H1 (cell line): Measurements from ENCODE around the gene ETV4. TPM values are rescaled to one million over a fixed set of nuclear protein-coding genes. Genes with fewer than 3 reads are reported as not detected.

ENCODE experiments used
- CTCF ChIA-PET: fragments of 300-600 bp; sonication (Branson Sonifier 250); formaldehyde crosslinking; loops from one replicate; lab custom pipeline; 2021; ENCODE audit not compliant: partially characterized antibody; lab: Charles Lee
- POLR2A ChIA-PET: fragments of 300-600 bp; sonication (Branson Sonifier 250); formaldehyde crosslinking; loops from one replicate; lab custom pipeline; 2021; ENCODE audit warnings: inconsistent platforms; ENCODE audit not compliant: partially characterized antibody; lab: Charles Lee
- DNase-seq, 2 experiments: peaks; one replicate each; pipeline versions ENCODE4 v3.0.0 to v3.0.0-alpha.2; 2010 to 2022; ENCODE audit warnings: low spot score in 2 of 2, low read depth in 1 of 2, mixed read lengths in 1 of 2
- FAIRE-seq: peaks from 2 replicates; lab custom pipeline; 2011; peaks lifted over from hg19 to GRCh38; lab: Jason Lieb, UNC
- H2AFZ ChIP-seq: 2 replicates; pipeline ENCODE4 v1.8.1; 2012; ENCODE audit warnings: low read length, inconsistent platforms
- H2AK5ac ChIP-seq: 2 replicates; pipeline ENCODE4 v1.6.1; 2013; ENCODE audit warnings: low read depth, low read length
- H2BK120ac ChIP-seq: replicated peaks from 2 replicates; pipeline ENCODE3; 2013; ENCODE audit warnings: low read depth, low read length, inconsistent platforms
- H2BK12ac ChIP-seq: 2 replicates; pipeline ENCODE4 v1.6.1; 2013; ENCODE audit warnings: low read depth, low read length
- H2BK15ac ChIP-seq: 2 replicates; pipeline ENCODE4 v1.6.1; 2013; ENCODE audit warnings: low read length
- H2BK20ac ChIP-seq: 2 replicates; pipeline ENCODE4 v1.6.1; 2013; ENCODE audit warnings: low read length
- H2BK5ac ChIP-seq: 2 replicates; pipeline ENCODE4 v1.6.1; 2013; ENCODE audit warnings: low read depth, low read length
- H3K14ac ChIP-seq: 2 replicates; pipeline ENCODE4 v1.6.1; 2013; ENCODE audit warnings: inconsistent platforms; ENCODE audit not compliant: insufficient read length
- H3K18ac ChIP-seq: 2 replicates; pipeline ENCODE4 v1.6.1; 2013; ENCODE audit warnings: low read length; ENCODE audit errors: extremely low read depth
- H3K23ac ChIP-seq: 2 replicates; pipeline ENCODE4 v1.6.1; 2013; ENCODE audit warnings: inconsistent platforms; ENCODE audit not compliant: insufficient read length
- H3K23me2 ChIP-seq: 2 replicates; pipeline ENCODE4 v1.6.1; 2013; ENCODE audit warnings: low read depth, low read length
- H3K27ac ChIP-seq: 2 replicates; pipeline ENCODE4 v1.6.1; 2011; ENCODE audit warnings: low read depth, low read length, inconsistent platforms
- H3K27me3 ChIP-seq, 4 experiments: replicated peaks in 1 of 4; 1 replicate in 1 of 4; 2 replicates in 3 of 4; pipeline versions ENCODE4 v1.6.1 to v1.8.1; 2011 to 2013; ENCODE audit warnings: low read length in 3 of 4, mild to moderate bottlenecking in 3 of 4, inconsistent platforms in 2 of 4, mixed read lengths in 2 of 4, moderate library complexity in 1 of 4; ENCODE audit not compliant: control insufficient read depth in 3 of 4, insufficient read depth in 3 of 4; ENCODE audit errors: extremely low read depth in 1 of 4
- H3K36me3 ChIP-seq, 4 experiments: 2 replicates each; pipeline versions ENCODE4 v1.6.1 to v1.8.1; 2011 to 2013; ENCODE audit warnings: mild to moderate bottlenecking in 4 of 4, low read length in 3 of 4, moderate library complexity in 2 of 4, control low read depth in 1 of 4, inconsistent platforms in 1 of 4; ENCODE audit not compliant: insufficient read depth in 4 of 4, control insufficient read depth in 2 of 4
- H3K4ac ChIP-seq: replicated peaks from 2 replicates; pipeline ENCODE3; 2013; ENCODE audit warnings: low read length, low read depth, mixed read lengths, inconsistent platforms; ENCODE audit not compliant: insufficient read length
- H3K4me1 ChIP-seq, 4 experiments: replicated peaks in 1 of 4; 1 replicate in 1 of 4; 2 replicates in 3 of 4; pipeline versions ENCODE4 v1.6.1 to v1.8.1; 2011 to 2013; ENCODE audit warnings: low read length in 3 of 4, inconsistent platforms in 2 of 4, mixed read lengths in 1 of 4; ENCODE audit not compliant: insufficient read depth in 4 of 4, control insufficient read depth in 3 of 4
- H3K4me2 ChIP-seq, 2 experiments: 2 replicates each; pipeline versions ENCODE4 v1.6.1 to v1.8.1; 2011 to 2013; ENCODE audit warnings: low read depth in 2 of 2, low read length in 2 of 2, control low read depth in 1 of 2, inconsistent platforms in 1 of 2, mild to moderate bottlenecking in 1 of 2; ENCODE audit not compliant: insufficient read depth in 1 of 2
- H3K4me3 ChIP-seq, 4 experiments: fragments of 200-600, 300-600 bp in 1 of 4; sonication (generic), shearing (Covaris generic), sonication (Bioruptor Twin) in 1 of 4; 2 replicates each; pipeline versions ENCODE4 v1.5.1 to v1.8.1; 2011 to 2016; ENCODE audit warnings: low read length in 4 of 4, low read depth in 3 of 4, control low read depth in 2 of 4, inconsistent platforms in 2 of 4, mild to moderate bottlenecking in 2 of 4, mixed read lengths in 1 of 4, moderate library complexity in 1 of 4; ENCODE audit not compliant: insufficient read depth in 2 of 4; ENCODE audit errors: extremely low read depth in 1 of 4
- H3K56ac ChIP-seq: replicated peaks from 2 replicates; pipeline ENCODE3; 2013; ENCODE audit warnings: low read depth, mild to moderate bottlenecking, mixed read lengths, low read length, inconsistent platforms; ENCODE audit not compliant: insufficient read length
- H3K79me1 ChIP-seq: 2 replicates; pipeline ENCODE4 v1.6.1; 2013; ENCODE audit warnings: low read depth, low read length, control low read depth
- H3K79me2 ChIP-seq, 2 experiments: 2 replicates each; pipeline versions ENCODE4 v1.6.1 to v1.8.1; 2012 to 2013; ENCODE audit warnings: low read length in 2 of 2, mild to moderate bottlenecking in 2 of 2, inconsistent platforms in 1 of 2; ENCODE audit not compliant: insufficient read depth in 2 of 2, control insufficient read depth in 1 of 2
- H3K9ac ChIP-seq, 4 experiments: replicated peaks in 1 of 4; 1 replicate in 1 of 4; 2 replicates in 3 of 4; pipeline versions ENCODE4 v1.6.1 to v1.8.1; 2011 to 2013; ENCODE audit warnings: low read depth in 3 of 4, low read length in 3 of 4, control low read depth in 2 of 4, mild to moderate bottlenecking in 2 of 4, moderate library complexity in 2 of 4, inconsistent platforms in 1 of 4; ENCODE audit errors: extremely low read depth in 1 of 4
- H3K9me3 ChIP-seq, 2 experiments: 2 replicates each; pipeline versions ENCODE4 v1.6.1 to v1.8.1; 2012 to 2013; ENCODE audit warnings: mild to moderate bottlenecking in 2 of 2, moderate library complexity in 2 of 2, control low read depth in 1 of 2, inconsistent platforms in 1 of 2, low read depth in 1 of 2, low read length in 1 of 2, mixed read lengths in 1 of 2; ENCODE audit not compliant: insufficient read depth in 2 of 2
- H4K20me1 ChIP-seq, 2 experiments: replicated peaks in 1 of 2; 2 replicates each; pipeline versions ENCODE3 to v1.8.1; 2011 to 2013; ENCODE audit warnings: inconsistent platforms in 2 of 2, low read length in 2 of 2, mild to moderate bottlenecking in 1 of 2; ENCODE audit not compliant: insufficient read depth in 2 of 2, control insufficient read depth in 1 of 2
- H4K5ac ChIP-seq: 2 replicates; pipeline ENCODE4 v1.6.1; 2013; ENCODE audit warnings: low read length, low read depth, mixed read lengths, inconsistent platforms; ENCODE audit not compliant: insufficient read length
- H4K8ac ChIP-seq: 2 replicates; pipeline ENCODE4 v1.8.0; 2013; ENCODE audit warnings: mild to moderate bottlenecking, moderate library complexity, low read length, inconsistent platforms; ENCODE audit not compliant: insufficient read depth; ENCODE audit errors: extremely low read depth
- H4K91ac ChIP-seq: replicated peaks from 2 replicates; pipeline ENCODE3; 2013; ENCODE audit warnings: low read length, mixed read lengths, inconsistent platforms; ENCODE audit not compliant: insufficient read length
- ATF2 ChIP-seq: IDR thresholded peaks from 2 replicates; pipeline ENCODE4 v1.6.1; 2012; ENCODE audit warnings: low read length, inconsistent platforms
- CHD2 ChIP-seq: IDR thresholded peaks from 2 replicates; pipeline ENCODE4 v1.6.1; 2012; ENCODE audit warnings: low read length, improper control_type of control experiment
- CREB1 ChIP-seq: IDR thresholded peaks from 2 replicates; pipeline ENCODE4 v1.6.1; 2012; ENCODE audit warnings: inconsistent platforms
- CTBP2 ChIP-seq: IDR thresholded peaks from 2 replicates; pipeline ENCODE4 v1.7.0; 2011; ENCODE audit warnings: borderline replicate concordance, mild to moderate bottlenecking, moderate library complexity, mixed read lengths, low read length; ENCODE audit not compliant: insufficient read depth, insufficient read length
- EP300 ChIP-seq, 2 experiments: IDR thresholded peaks; 1 replicate in 1 of 2; 2 replicates in 1 of 2; pipeline ENCODE4 v1.6.1; 2011 to 2012; ENCODE audit warnings: low read depth in 2 of 2, low read length in 2 of 2, mild to moderate bottlenecking in 2 of 2, borderline replicate concordance in 1 of 2, inconsistent platforms in 1 of 2, moderate library complexity in 1 of 2
- FOSL1 ChIP-seq: IDR thresholded peaks from 2 replicates; pipeline ENCODE4 v1.6.1; 2011; ENCODE audit warnings: mild to moderate bottlenecking, low read depth, low read length, moderate library complexity; ENCODE audit not compliant: insufficient read depth
- GTF2F1 ChIP-seq: IDR thresholded peaks from 2 replicates; pipeline ENCODE4 v1.6.1; 2012; ENCODE audit warnings: low read depth, low read length, improper control_type of control experiment, borderline replicate concordance
- HDAC2 ChIP-seq, 2 experiments: fragments of 300-600 bp in 1 of 2; sonication (generic) in 1 of 2; IDR thresholded peaks; 2 replicates each; pipeline ENCODE4 v1.6.1; 2011 to 2012; ENCODE audit warnings: low read depth in 2 of 2, low read length in 2 of 2, mild to moderate bottlenecking in 2 of 2, moderate library complexity in 2 of 2, borderline replicate concordance in 1 of 2, inconsistent platforms in 1 of 2
- MAFK ChIP-seq: IDR thresholded peaks from 2 replicates; pipeline ENCODE4 v1.6.1; 2012; ENCODE audit warnings: low read depth, mild to moderate bottlenecking, improper control_type of control experiment, low read length
- RAD21 ChIP-seq, 2 experiments: IDR thresholded peaks in 1 of 2; conservative IDR thresholded peaks in 1 of 2; 2 replicates each; pipeline ENCODE4 v1.6.1; 2011; ENCODE audit warnings: low read depth in 2 of 2, low read length in 2 of 2, improper control_type of control experiment in 1 of 2, inconsistent platforms in 1 of 2, mild to moderate bottlenecking in 1 of 2, moderate library complexity in 1 of 2
- SRF ChIP-seq: IDR thresholded peaks from 2 replicates; pipeline ENCODE4 v1.6.1; 2011; ENCODE audit warnings: mild to moderate bottlenecking, low read depth, low read length, moderate library complexity
- TAF1 ChIP-seq: IDR thresholded peaks from 2 replicates; pipeline ENCODE4 v1.6.1; 2011; ENCODE audit warnings: mild to moderate bottlenecking, low read depth, low read length
- WGBS, 2 experiments: shearing (Covaris generic) in 1 of 2; methylation state at CpG; one replicate each; pipeline versions ENCODE4 v1.1.6 to v1.1.7; 2013 to 2015; ENCODE audit warnings: low lambda C conversion rate in 2 of 2, mixed read lengths in 2 of 2, inconsistent platforms in 1 of 2, low coverage in 1 of 2, missing lambda C conversion rate in 1 of 2; ENCODE audit not compliant: insufficient replicate concordance in 2 of 2, insufficient coverage in 1 of 2, insufficient read length in 1 of 2; ENCODE audit errors: extremely low coverage in 1 of 2, missing lambda C conversion rate in 1 of 2; 5-methylcytosine and 5-hydroxymethylcytosine counted together
- polyA plus RNA-seq, 7 experiments: library from polyadenylated mRNA; depleted of rRNA in 3 of 7; stranded (reverse) in 5 of 7; unstranded in 2 of 7; fragments of >200 nt in 5 of 7; fragments of 200-250 nt in 2 of 7; gene quantifications; 1 replicate in 5 of 7; 2 replicates in 1 of 7; 4 replicates in 1 of 7; pipeline versions ENCODE4 v1.2.1 to v1.2.3, GENCODE V29; 2011 to 2013; ENCODE audit warnings: missing spikeins in 2 of 7, mixed read lengths in 2 of 7
- total RNA-seq: library from RNA; stranded (reverse); fragmentation: NEBNext Ultra II Directional; extraction: Animal tissue kit (Norgen Biotek cat#: 25700); gene quantifications from 2 replicates; pipeline ENCODE4 v1.2.1, GENCODE V29; 2021

Gene ETV4
- total and polyA plus RNA-seq, 2 of the 8 experiments (the other 6 are each of a cell fraction or from before 2014, with no cell fraction given) = 75.2 to 143 TPM

- no peak overlapping the region for H3K27ac ChIP-seq
- 71% methylated on average over 4 of the region's 4 CpGs; no CpG with 5 or more reads in 1 of the 2 experiments for WGBS, 2 experiments
- ChIA-PET POLR2A (no interaction called here), CTCF (interaction anchor here (1.0 kb wide), 1 partner anchor 9 kb away, joined by 3 read pairs; no protein-coding TSS in a partner anchor)
- peaks cover 0 to 4% (median 0%) of the 10 kb centered on the region in 4 experiments; a peak in 3 of 7 replicates for H3K4me1 ChIP-seq
- no peak overlapping the region for H2BK120ac ChIP-seq
- no peak overlapping the region for H4K91ac ChIP-seq
- H3K9me3 ChIP-seq = no peaks in the 10 kb centered on the region
- no peak overlapping the region for H4K5ac ChIP-seq
- FAIRE-seq = no peak
- DNase-seq = no peak
- H3K4me2 ChIP-seq = no peak overlapping the region
- no peak overlapping the region for H3K23ac ChIP-seq
- H3K14ac ChIP-seq = no peak overlapping the region
- H2AK5ac ChIP-seq = no peak overlapping the region
- H2BK5ac ChIP-seq = no peak overlapping the region
- H3K4ac ChIP-seq = no peak overlapping the region
- H3K56ac ChIP-seq = no peak overlapping the region
- H3K18ac ChIP-seq = no peak overlapping the region
- H2BK20ac ChIP-seq = no peak overlapping the region
- H2AFZ ChIP-seq = no peak overlapping the region
- H3K4me3 ChIP-seq = no peak overlapping the region
- no peaks in the 10 kb centered on the region for H3K79me2 ChIP-seq
- no peaks in the 10 kb centered on the region for H4K20me1 ChIP-seq
- no peaks in the 10 kb centered on the region for H3K79me1 ChIP-seq
- H2BK15ac ChIP-seq = no peak overlapping the region
- H3K27me3 ChIP-seq = no peaks in the 10 kb centered on the region
- 0 out of 2 replicates have a peak, but pooled peaks cover 3% of the 10 kb centered on the region for H3K23me2 ChIP-seq
- no peak overlapping the region for H2BK12ac ChIP-seq
- H3K9ac ChIP-seq = no peak overlapping the region
- no peak overlapping the region for H4K8ac ChIP-seq
- H3K36me3 ChIP-seq = no peaks in the 10 kb centered on the region
- TF ChIP-seq SRF (no peak), MAFK (no peak), CHD2 (no peak), RAD21 (IDR thresholded peaks at IDR 0.05 in 1 of 2, conservative IDR thresholded peaks at IDR 0.05 in 1 of 2; ENCODE audit: low read depth in 2 of 2, low read length in 2 of 2) (no peak), GTF2F1 (no peak), CREB1 (no peak), EP300 (IDR thresholded peaks at IDR 0.05; ENCODE audit: borderline replicate concordance in 1 of 2, low read depth in 2 of 2, low read length in 2 of 2) (no peak), CTBP2 (no peak), HDAC2 (IDR thresholded peaks at IDR 0.05; ENCODE audit: borderline replicate concordance in 1 of 2, low read depth in 2 of 2, low read length in 2 of 2) (no peak), TAF1 (no peak), ATF2 (no peak), FOSL1 (no peak)
These were observed 49.3 kb upstream of the ETV4 start for GRCh38 chr17:43595466-43595865.
